Esophagus muscularis mucosa (tissue), 4 donors: ENCODE data around the gene HSPA14.
"Not testable (repeated sequence)": the region's sequence is repeated elsewhere in the genome, so short reads cannot be mapped to it uniquely, and the experiment has no call there.

Experiments used
- EP300 ChIP-seq: sonication (generic); formaldehyde crosslinking; IDR thresholded peaks from one replicate; pipeline ENCODE4 v1.6.1; 2017; ENCODE audit warnings: antibody characterized with exemption
- POLR2A ChIP-seq: fragments of 450-650 bp; IDR thresholded peaks from one replicate; pipeline ENCODE4 v1.6.1; 2017; ENCODE audit warnings: antibody characterized with exemption, moderate library complexity, mild to moderate bottlenecking, low read depth
- POLR2AphosphoS5 ChIP-seq, 2 donors: sonication (generic); formaldehyde crosslinking; IDR thresholded peaks; one replicate each; pipeline ENCODE4 v1.6.1; 2017; ENCODE audit warnings: antibody characterized with exemption in 2 of 2
- TF ChIP-seq, protein P1 (sequence below), 3 experiments: fragments of 200-600 bp in 2 of 3; fragments of 450-650 bp in 1 of 3; sonication (generic) in 2 of 3; IDR thresholded peaks; one replicate each; pipeline ENCODE4 v1.5.1; 2017 to 2019; ENCODE audit warnings: antibody characterized with exemption in 3 of 3, mild to moderate bottlenecking in 2 of 3, moderate library complexity in 1 of 3

DNA sequence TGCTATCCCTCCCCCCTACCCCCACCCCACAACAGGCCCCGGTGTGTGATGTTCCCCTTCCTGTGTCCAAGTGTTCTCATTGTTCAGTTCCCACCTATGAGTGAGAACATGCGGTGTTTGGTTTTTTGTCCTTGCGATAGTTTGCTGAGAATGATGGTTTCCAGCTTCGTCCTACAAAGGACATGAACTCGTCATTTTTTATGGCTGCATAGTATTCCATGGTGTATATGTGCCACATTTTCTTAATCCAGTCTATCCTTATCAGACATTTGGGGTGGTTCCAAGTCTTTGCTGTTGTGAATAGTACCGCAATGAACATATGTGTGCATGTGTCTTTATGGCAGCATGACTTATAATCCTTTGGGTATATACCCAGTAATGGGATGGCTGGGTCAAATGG lies 26.4 kb downstream of the HSPA14 start:
- TF ChIP-seq, protein P1, sequence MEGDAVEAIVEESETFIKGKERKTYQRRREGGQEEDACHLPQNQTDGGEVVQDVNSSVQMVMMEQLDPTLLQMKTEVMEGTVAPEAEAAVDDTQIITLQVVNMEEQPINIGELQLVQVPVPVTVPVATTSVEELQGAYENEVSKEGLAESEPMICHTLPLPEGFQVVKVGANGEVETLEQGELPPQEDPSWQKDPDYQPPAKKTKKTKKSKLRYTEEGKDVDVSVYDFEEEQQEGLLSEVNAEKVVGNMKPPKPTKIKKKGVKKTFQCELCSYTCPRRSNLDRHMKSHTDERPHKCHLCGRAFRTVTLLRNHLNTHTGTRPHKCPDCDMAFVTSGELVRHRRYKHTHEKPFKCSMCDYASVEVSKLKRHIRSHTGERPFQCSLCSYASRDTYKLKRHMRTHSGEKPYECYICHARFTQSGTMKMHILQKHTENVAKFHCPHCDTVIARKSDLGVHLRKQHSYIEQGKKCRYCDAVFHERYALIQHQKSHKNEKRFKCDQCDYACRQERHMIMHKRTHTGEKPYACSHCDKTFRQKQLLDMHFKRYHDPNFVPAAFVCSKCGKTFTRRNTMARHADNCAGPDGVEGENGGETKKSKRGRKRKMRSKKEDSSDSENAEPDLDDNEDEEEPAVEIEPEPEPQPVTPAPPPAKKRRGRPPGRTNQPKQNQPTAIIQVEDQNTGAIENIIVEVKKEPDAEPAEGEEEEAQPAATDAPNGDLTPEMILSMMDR (IDR thresholded peaks at IDR 0.05), result not testable (repeated sequence)
- not testable (repeated sequence) for TF ChIP-seq POLR2A; POLR2AphosphoS5 (IDR thresholded peaks at IDR 0.05); EP300
